Activated T-cell treated with anti-CD3 and anti-CD28 coated beads, Interleukin-2, amount 50 U/mL, for 4 hours (primary cell): Measurements from ENCODE around the gene CENPX. TPM values are rescaled to one million over a fixed set of nuclear protein-coding genes. Genes with fewer than 3 reads are reported as not detected.
A peak's percentile ranks its signal among the peaks of the same experiment; 100 is the strongest.
"Not testable (repeated sequence)": the region's sequence is repeated elsewhere in the genome, so short reads cannot be mapped to it uniquely, and the experiment has no call there.

Source experiments
- ATAC-seq, 2 donors: fragments of 200-7000 bp; cut with Tn5 transposase; one replicate each; pipeline ENCODE4 v1.10.0; 2021
- DNase-seq: peaks from one replicate; pipeline ENCODE4 v3.0.0-alpha.2; 2020
- H3K27me3 Mint-ChIP-seq: one replicate; pipeline ENCODE4 v1.8.0; 2021; ENCODE audit warnings: low read depth, mixed read lengths
- H3K36me3 Mint-ChIP-seq: one replicate; pipeline ENCODE4 v1.8.0; 2022; ENCODE audit warnings: mixed read lengths; ENCODE audit not compliant: insufficient read depth
- H3K4me1 Mint-ChIP-seq: one replicate; pipeline ENCODE4 v1.8.0; 2021; ENCODE audit warnings: low read depth, mixed read lengths
- H3K4me3 Mint-ChIP-seq: one replicate; pipeline ENCODE4 v1.8.0; 2021; ENCODE audit warnings: mild to moderate bottlenecking, moderate library complexity, mixed read lengths
- H3K9me3 Mint-ChIP-seq: one replicate; pipeline ENCODE4 v1.8.0; 2021; ENCODE audit warnings: mixed read lengths
- total RNA-seq, 3 donors: library from RNA; stranded (reverse); gene quantifications; one replicate each; pipeline ENCODE4 v1.2.1, GENCODE V29; 2021

The CENPX gene
- total RNA-seq, 3 donors from 2014 or later: 145 to 189 (median 183) TPM

DNA sequence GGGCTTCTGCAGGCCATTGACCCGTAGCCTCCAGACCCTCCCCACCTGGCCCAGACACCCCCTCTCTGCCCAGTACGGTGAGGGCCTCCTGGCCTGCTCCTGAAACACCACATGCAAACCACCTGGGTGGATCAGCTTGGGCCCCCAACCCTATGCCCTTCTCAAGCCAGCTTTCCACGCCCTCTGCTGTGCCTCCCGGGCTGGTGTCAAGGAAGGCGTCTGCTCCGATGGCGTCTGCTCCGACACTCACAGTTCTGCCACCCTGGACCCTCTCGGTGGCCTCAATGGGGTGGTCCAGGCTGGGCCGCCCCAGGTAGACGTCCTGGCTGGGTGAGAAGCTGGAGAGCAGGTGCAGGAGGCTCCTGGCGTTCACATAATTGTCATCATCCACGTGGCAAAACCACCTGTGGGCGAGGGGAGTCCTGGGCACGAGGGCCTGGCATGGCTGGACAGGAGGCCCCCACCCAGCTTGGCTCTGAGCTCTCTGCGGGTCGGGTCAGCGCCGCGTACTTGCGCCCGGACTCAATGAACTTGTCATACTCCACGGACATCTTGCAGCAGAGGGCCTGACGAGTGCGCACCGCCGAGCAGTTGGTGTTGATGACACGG, 27.6 kb upstream of the CENPX start:
- ATAC-seq (no peak), DNase-seq (no peak)
- no peaks in the 10 kb centered on the region for H3K27me3 Mint-ChIP-seq
- peak overlapping the region; percentile 86 for H3K4me3 Mint-ChIP-seq
- H3K9me3 Mint-ChIP-seq: no peaks in the 10 kb centered on the region
- peaks cover 12% of the 10 kb centered on the region for H3K4me1 Mint-ChIP-seq
- peaks cover 6% of the 10 kb centered on the region for H3K36me3 Mint-ChIP-seq

DNA sequence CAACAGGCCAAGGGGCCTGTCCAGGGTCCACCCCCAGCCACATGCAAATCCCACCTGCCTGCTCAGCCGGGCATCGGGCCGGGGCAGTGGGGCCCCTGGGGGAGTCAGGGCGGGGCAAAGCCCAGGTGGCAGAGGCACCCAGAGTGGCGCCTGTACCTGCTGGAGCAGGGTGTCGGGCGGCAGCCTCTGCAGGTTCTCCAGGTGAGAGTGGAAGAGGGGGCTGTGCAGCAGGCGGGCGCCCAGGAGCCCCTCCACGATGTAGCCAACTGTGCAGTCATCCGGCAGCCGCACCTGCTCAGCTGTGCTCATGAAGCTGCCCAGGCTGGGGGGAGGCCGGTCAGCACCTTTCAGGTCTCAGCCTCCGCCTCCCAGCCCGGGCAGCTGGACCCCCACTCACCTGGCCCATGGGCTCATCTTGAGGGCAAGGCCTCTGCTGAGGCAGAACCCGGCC, 26.9 kb upstream of the CENPX start:
- H3K27me3 Mint-ChIP-seq: no peaks in the 10 kb centered on the region
- H3K4me1 Mint-ChIP-seq: peaks cover 12% of the 10 kb centered on the region
- H3K36me3 Mint-ChIP-seq: peaks cover 6% of the 10 kb centered on the region
- ATAC-seq (no peak), DNase-seq (no peak)
- H3K4me3 Mint-ChIP-seq: no peak overlapping the region
- H3K9me3 Mint-ChIP-seq: no peaks in the 10 kb centered on the region

DNA sequence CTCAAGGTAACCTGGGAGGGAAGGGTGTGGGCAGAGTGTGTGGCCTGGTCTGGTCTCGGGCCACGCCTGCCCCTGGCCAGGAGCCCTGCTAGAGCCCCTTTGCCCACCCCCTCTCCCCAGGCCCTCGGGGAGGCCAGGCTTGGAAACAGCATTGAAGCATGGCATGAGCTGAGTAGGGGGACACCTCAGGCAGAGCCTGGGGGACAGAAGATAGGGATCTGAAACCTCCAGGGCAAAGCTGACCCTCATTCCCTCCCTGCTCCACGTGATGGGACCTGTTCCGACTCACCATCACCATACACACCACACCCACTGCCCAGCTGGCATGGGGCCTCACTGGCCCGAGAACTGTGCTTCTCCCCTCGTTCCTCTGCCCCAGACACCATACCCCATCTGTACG, 26.4 kb upstream of the CENPX start:
- no peak for ATAC-seq
- Mint-ChIP-seq H3K27me3 (no peaks in the 10 kb centered on the region), H3K36me3 (peaks cover 6% of the 10 kb centered on the region), H3K4me1 (peaks cover 12% of the 10 kb centered on the region), H3K9me3 (no peaks in the 10 kb centered on the region), H3K4me3 (no peak overlapping the region)
- no peak for DNase-seq

DNA sequence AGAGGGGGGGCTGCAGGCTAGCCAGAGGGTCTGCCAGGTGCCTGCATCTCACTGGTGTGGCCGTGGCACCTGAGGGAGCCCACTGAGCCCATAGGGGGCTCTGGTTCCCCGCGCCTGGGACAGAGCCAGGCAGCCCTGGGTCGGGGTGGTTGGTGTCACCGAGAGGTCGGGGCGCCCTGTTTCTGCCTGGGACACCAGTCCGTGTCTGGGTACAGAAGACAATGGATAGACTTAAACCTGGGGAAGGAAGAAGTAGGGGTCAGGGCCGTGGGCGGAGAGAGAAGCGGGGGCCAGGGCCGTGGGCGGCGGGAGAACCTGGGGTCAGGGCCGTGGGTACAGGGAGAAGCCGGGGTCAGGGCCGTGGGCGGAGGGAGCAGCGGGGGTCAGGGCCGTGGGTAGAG, 25.9 kb upstream of the CENPX start:
- H3K4me3 Mint-ChIP-seq: no peak overlapping the region
- H3K9me3 Mint-ChIP-seq: no peaks in the 10 kb centered on the region
- H3K27me3 Mint-ChIP-seq: no peaks in the 10 kb centered on the region
- no peak for ATAC-seq
- DNase-seq: no peak
- H3K4me1 Mint-ChIP-seq: peaks cover 11% of the 10 kb centered on the region
- peaks cover 6% of the 10 kb centered on the region for H3K36me3 Mint-ChIP-seq

- no peak for DNase-seq
- Mint-ChIP-seq H3K4me3 (no peak overlapping the region), H3K36me3 (peaks cover 6% of the 10 kb centered on the region), H3K27me3 (no peaks in the 10 kb centered on the region), H3K9me3 (no peaks in the 10 kb centered on the region), H3K4me1 (peaks cover 11% of the 10 kb centered on the region)
- ATAC-seq: no peak
Measured at GRCh38 chr17:82047914-82048570, 25.4 kb upstream of the CENPX start.

DNA sequence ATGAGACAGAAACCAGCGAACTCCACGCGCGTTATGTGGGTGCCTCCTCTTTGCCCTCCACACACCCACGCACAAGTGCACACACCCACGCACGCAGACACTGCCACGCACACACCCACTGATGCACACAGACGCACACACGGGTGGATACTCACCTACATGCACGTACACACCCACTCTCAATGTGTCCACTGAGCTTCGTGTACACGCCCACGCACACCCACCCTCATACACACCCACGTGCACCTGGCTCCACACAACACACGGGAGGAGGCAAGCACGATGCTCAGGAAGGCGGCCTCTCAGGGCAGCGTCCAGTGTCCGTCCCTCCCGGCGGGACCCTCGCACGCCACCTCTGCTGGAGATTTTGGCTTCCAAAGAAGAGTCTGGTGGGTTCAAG, 24.7 kb upstream of the CENPX start:
- ATAC-seq: no peak
- Mint-ChIP-seq H3K4me3 (no peak overlapping the region), H3K9me3 (no peaks in the 10 kb centered on the region)

DNA sequence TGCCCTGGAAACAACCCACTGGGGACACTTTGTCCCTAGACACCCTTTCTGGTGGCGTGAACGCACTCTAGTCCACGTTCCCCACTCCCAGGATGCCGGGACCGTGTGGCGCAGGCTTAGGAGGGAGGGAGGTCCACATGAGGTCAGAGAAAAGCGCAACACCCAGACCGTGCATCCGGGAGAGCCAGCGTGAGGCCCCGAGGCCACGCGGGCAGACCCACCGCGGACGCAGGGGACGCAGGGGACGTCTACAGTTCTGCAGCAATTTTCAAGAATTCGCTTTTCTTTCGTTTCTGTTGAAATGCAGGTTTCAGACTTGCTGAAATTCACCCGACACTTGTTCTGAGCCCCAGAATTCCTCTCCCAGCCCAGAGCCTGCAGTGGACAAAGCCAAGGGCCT, 24.2 kb upstream of the CENPX start:
- Mint-ChIP-seq H3K4me3 (no peak overlapping the region), H3K36me3 (peaks cover 6% of the 10 kb centered on the region), H3K27me3 (no peaks in the 10 kb centered on the region), H3K4me1 (peaks cover 11% of the 10 kb centered on the region), H3K9me3 (no peaks in the 10 kb centered on the region)
- DNase-seq (no peak), ATAC-seq (no peak)

More for the DNA sequence above, 24.7 kb upstream of the CENPX start:
- Mint-ChIP-seq H3K27me3 (no peaks in the 10 kb centered on the region), H3K4me1 (peaks cover 11% of the 10 kb centered on the region), H3K36me3 (peaks cover 6% of the 10 kb centered on the region)
- no peak for DNase-seq

DNA sequence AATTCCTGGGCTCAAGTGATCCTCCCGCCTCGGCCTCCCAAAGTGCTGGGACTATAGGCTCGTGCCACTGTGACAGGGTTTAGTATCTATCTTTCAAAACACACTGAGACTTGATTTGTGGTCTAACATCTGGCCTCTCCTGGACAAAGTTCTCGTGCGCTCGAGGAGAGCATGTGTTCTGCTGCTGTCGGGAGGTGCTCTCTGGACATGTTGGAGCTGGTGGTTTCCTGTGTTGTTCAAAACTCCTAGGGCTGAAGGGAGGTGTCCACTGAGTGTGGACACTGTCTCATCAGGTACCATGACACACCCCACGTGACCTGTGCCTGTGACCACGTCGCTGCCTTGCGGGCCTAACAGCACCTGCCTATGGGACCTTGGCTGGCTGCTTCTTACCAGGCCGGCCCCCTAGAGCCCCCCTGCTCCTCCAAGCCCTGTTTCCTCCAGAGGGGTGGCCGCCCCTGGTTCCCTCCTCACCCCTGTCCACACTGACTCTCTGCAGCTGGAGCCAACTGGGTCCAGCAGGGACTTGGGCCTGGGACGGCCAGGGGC, 23.3 kb upstream of the CENPX start:
- Mint-ChIP-seq H3K4me3 (no peak overlapping the region), H3K9me3 (no peaks in the 10 kb centered on the region), H3K27me3 (no peaks in the 10 kb centered on the region), H3K4me1 (peaks cover 11% of the 10 kb centered on the region), H3K36me3 (peaks cover 6% of the 10 kb centered on the region)
- no peak for ATAC-seq
- DNase-seq: no peak

GRCh38 chr17:82043507-82043906, 20.8 kb upstream of the CENPX start:
- DNase-seq: no peak
- Mint-ChIP-seq H3K4me1 (peaks cover 3% of the 10 kb centered on the region), H3K9me3 (no peaks in the 10 kb centered on the region), H3K4me3 (no peak overlapping the region), H3K36me3 (peaks cover 6% of the 10 kb centered on the region), H3K27me3 (no peaks in the 10 kb centered on the region)
- ATAC-seq: no peak

DNA sequence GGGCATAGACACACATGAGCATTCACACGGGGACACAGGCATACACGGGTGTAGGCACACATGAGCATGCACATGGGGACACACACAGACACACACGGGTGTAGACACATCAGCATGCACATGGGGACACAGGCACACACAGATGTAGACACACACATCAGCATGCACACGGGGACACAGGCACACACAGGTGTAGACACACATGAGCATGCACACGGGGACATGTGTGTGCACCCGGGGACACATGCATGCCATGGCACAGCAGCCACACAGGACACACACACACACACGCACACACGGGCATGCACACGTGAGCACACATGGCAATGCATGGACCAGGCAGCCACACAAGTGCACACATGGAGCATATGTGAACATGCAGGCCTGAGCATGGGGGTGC, 20.0 kb upstream of the CENPX start:
- H3K4me1 Mint-ChIP-seq: peaks cover 8% of the 10 kb centered on the region
- no peaks in the 10 kb centered on the region for H3K27me3 Mint-ChIP-seq
- no peaks in the 10 kb centered on the region for H3K9me3 Mint-ChIP-seq
- DNase-seq (no peak), ATAC-seq (no peak)
- peaks cover 5% of the 10 kb centered on the region for H3K36me3 Mint-ChIP-seq
- no peak overlapping the region for H3K4me3 Mint-ChIP-seq

GRCh38 chr17:82041144-82041814, 18.6 kb upstream of the CENPX start:
- Mint-ChIP-seq H3K4me3 (no peak overlapping the region), H3K9me3 (no peaks in the 10 kb centered on the region), H3K36me3 (no peaks in the 10 kb centered on the region), H3K27me3 (no peaks in the 10 kb centered on the region), H3K4me1 (peaks cover 10% of the 10 kb centered on the region)
- no peak for DNase-seq
- no peak for ATAC-seq

- peaks cover 8% of the 10 kb centered on the region for H3K36me3 Mint-ChIP-seq
- no peaks in the 10 kb centered on the region for H3K9me3 Mint-ChIP-seq
- no peak overlapping the region for H3K4me3 Mint-ChIP-seq
- DNase-seq: no peak
- no peak for ATAC-seq
- peaks cover 22% of the 10 kb centered on the region for H3K4me1 Mint-ChIP-seq
- H3K27me3 Mint-ChIP-seq: no peaks in the 10 kb centered on the region
Measured at GRCh38 chr17:82039695-82040299, 17.1 kb upstream of the CENPX start.

DNA sequence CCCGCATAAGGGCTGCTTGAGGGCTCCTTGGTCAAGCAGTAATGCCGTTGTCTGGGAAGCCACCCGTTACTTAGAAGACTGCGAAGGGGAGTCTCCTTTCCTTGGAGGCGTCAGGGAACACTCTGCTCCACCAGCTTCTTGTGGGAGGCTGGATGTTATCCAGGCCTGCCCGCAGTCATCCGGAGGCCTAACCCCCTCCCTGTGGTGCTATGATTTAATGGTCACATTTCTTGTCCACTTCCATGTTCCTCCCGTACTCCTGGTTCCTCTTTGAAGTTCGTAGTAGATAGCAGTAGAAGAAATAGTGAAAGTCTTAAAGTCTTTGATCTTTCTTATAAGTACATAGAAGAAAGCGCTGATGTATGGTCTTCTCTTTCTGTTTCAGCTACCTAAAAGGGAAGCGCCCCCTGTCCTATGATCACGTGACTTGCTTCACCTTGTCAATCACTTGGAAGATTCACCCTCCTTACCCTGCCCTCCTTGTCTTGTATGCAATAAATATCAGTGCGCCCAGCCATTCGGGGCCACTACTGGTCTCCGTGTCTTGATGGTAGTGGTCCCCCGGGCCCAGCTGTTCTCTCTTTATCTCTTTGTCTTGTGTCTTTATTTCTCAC, 16.2 kb upstream of the CENPX start:
- ATAC-seq, DNase-seq, H3K4me3 Mint-ChIP-seq, H3K27me3 Mint-ChIP-seq, H3K36me3 Mint-ChIP-seq, H3K9me3 Mint-ChIP-seq: not testable (repeated sequence)
- H3K4me1 Mint-ChIP-seq: peaks cover 22% of the 10 kb centered on the region

GRCh38 chr17:82037889-82038195, 15.2 kb upstream of the CENPX start:
- ATAC-seq: no peak
- Mint-ChIP-seq H3K4me1 (peaks cover 22% of the 10 kb centered on the region), H3K4me3 (peak overlapping the region; percentile 81), H3K9me3 (no peaks in the 10 kb centered on the region), H3K36me3 (peaks cover 8% of the 10 kb centered on the region), H3K27me3 (no peaks in the 10 kb centered on the region)
- no peak for DNase-seq
